Neural cell (in vitro differentiated cells): Measurements from ENCODE around the gene MAML3.

Experiments used
- CTCF ChIP-seq: fragments of 450-650 bp; IDR thresholded peaks from 2 replicates; pipeline ENCODE4 v1.5.1; 2014; ENCODE audit warnings: antibody characterized with exemption, mild to moderate bottlenecking, moderate library complexity; ENCODE audit not compliant: poor library complexity, severe bottlenecking
- EP300 ChIP-seq: fragments of 450-650 bp; conservative IDR thresholded peaks from 2 replicates; pipeline ENCODE4 v1.6.1; 2014; ENCODE audit warnings: antibody characterized with exemption, mild to moderate bottlenecking, moderate library complexity; ENCODE audit not compliant: poor library complexity, severe bottlenecking
- MXI1 ChIP-seq: fragments of 450-650 bp; conservative IDR thresholded peaks from 2 replicates; pipeline ENCODE4 v1.6.1; 2014; ENCODE audit warnings: antibody characterized with exemption, mild to moderate bottlenecking; ENCODE audit not compliant: poor library complexity, severe bottlenecking
- POLR2AphosphoS5 ChIP-seq: IDR thresholded peaks from 2 replicates; pipeline ENCODE4 v1.6.1; 2012
- RAD21 ChIP-seq: fragments of 450-650 bp; conservative IDR thresholded peaks from 2 replicates; pipeline ENCODE4 v1.6.1; 2014; ENCODE audit warnings: antibody characterized with exemption, mild to moderate bottlenecking, moderate library complexity
- REST ChIP-seq: IDR thresholded peaks from 2 replicates; pipeline ENCODE4 v1.6.1; 2012; ENCODE audit warnings: borderline replicate concordance

- TF ChIP-seq MXI1 = no peak
- TF ChIP-seq CTCF = no peak
- no peak for TF ChIP-seq POLR2AphosphoS5
- TF ChIP-seq EP300 = no peak
- TF ChIP-seq RAD21 = no peak
- no peak for TF ChIP-seq REST
Observed at GRCh38 chr4:139965789-139966188, 188.2 kb downstream of the MAML3 start.
